OCI-LY7 (cell line): ENCODE measurements around the gene GNB5. TPM values are rescaled to one million over a fixed set of nuclear protein-coding genes. Genes with fewer than 3 reads are reported as not detected.

ENCODE experiments used
- BruUV-seq: library from RNA; stranded (reverse); fragments of 400-500 nt; replicated peaks from 2 replicates; lab custom pipeline; 2021; lab: Mats Ljungman, UMichigan
- CTCF ChIA-PET: fragments of 300-600 bp; sonication (Branson Sonifier 250); formaldehyde crosslinking; loops from one replicate; lab custom pipeline; 2022; ENCODE audit warnings: antibody characterized with exemption; ENCODE audit not compliant: unreplicated experiment; lab: Charles Lee
- POLR2A ChIA-PET: fragments of 300-600 bp; sonication (Branson Sonifier 250); formaldehyde crosslinking; loops from one replicate; lab custom pipeline; 2022; ENCODE audit warnings: antibody characterized with exemption; lab: Charles Lee
- DNase-seq: peaks from one replicate; pipeline ENCODE4 v3.0.0-alpha.2; 2015; ENCODE audit warnings: low spot score
- H2AFZ ChIP-seq: fragments of 200-600 bp; sonication (generic), shearing (Covaris generic); 2 replicates; pipeline ENCODE4 v1.6.1; 2014; ENCODE audit warnings: mild to moderate bottlenecking, antibody characterized with exemption, low read length, moderate library complexity
- H3K27ac ChIP-seq: fragments of 200-600 bp; sonication (generic); 2 replicates; pipeline ENCODE4 v1.5.1; 2014; ENCODE audit warnings: mixed run types, low read depth, mild to moderate bottlenecking, moderate library complexity, low read length, inconsistent platforms; ENCODE audit not compliant: poor library complexity, severe bottlenecking
- H3K36me3 ChIP-seq: fragments of 200-600 bp; sonication (generic); 2 replicates; pipeline ENCODE4 v1.6.1; 2014; ENCODE audit warnings: mild to moderate bottlenecking, antibody characterized with exemption, low read length, moderate library complexity, mixed read lengths; ENCODE audit not compliant: insufficient read depth
- H3K4me1 ChIP-seq: fragments of 200-600 bp; sonication (generic); 2 replicates; pipeline ENCODE4 v1.5.1; 2014; ENCODE audit warnings: mild to moderate bottlenecking, low read length; ENCODE audit not compliant: insufficient read depth, poor library complexity, severe bottlenecking
- H3K4me2 ChIP-seq: fragments of 200-600 bp; sonication (generic); 2 replicates; pipeline ENCODE4 v1.6.1; 2014; ENCODE audit warnings: mild to moderate bottlenecking, low read length
- H3K4me3 ChIP-seq: fragments of 200-600 bp; sonication (generic); 2 replicates; pipeline ENCODE4 v1.5.1; 2014; ENCODE audit warnings: mild to moderate bottlenecking, low read depth, low read length; ENCODE audit not compliant: poor library complexity, severe bottlenecking
- H3K79me2 ChIP-seq: fragments of 200-600 bp; sonication (generic); 2 replicates; pipeline ENCODE4 v1.6.1; 2016; ENCODE audit warnings: low read depth, mild to moderate bottlenecking, low read length, moderate library complexity, mixed read lengths; ENCODE audit not compliant: insufficient read depth
- H3K9me2 ChIP-seq: fragments of 200-600 bp; sonication (generic); 2 replicates; pipeline ENCODE4 v1.6.1; 2016; ENCODE audit warnings: mild to moderate bottlenecking, low read length, mixed read lengths; ENCODE audit not compliant: insufficient read depth
- H3K9me3 ChIP-seq: fragments of 200-600 bp; sonication (generic); 2 replicates; pipeline ENCODE4 v1.6.1; 2014; ENCODE audit warnings: mild to moderate bottlenecking, mixed run types, low read length, mixed read lengths
- H4K20me1 ChIP-seq: fragments of 200-600 bp; sonication (generic); 2 replicates; pipeline ENCODE4 v1.6.1; 2014; ENCODE audit warnings: mild to moderate bottlenecking, antibody characterized with exemption, low read length, moderate library complexity, mixed read lengths; ENCODE audit not compliant: insufficient read depth
- CTCF ChIP-seq: fragments of 200-600 bp; sonication (generic); conservative IDR thresholded peaks from 2 replicates; pipeline ENCODE4 v1.5.1; 2014; ENCODE audit warnings: mild to moderate bottlenecking, antibody characterized with exemption, low read length, moderate library complexity, mixed read lengths
- EZH2phosphoT487 ChIP-seq: fragments of 200-600 bp; sonication (generic); IDR thresholded peaks from 2 replicates; pipeline ENCODE4 v1.6.1; 2018; ENCODE audit warnings: low read depth, borderline replicate concordance, mild to moderate bottlenecking, mixed run types, antibody characterized with exemption, low read length, moderate library complexity, mixed read lengths
- intact Hi-C: fragments of 100-400 bp; cut with micrococcal nuclease; formaldehyde crosslinking; loops from one replicate; pipeline ENCODE4 v1.10.0; 2022; ENCODE audit not compliant: unreplicated experiment
- total RNA-seq, 2 experiments: library from RNA; depleted of rRNA in 1 of 2; stranded (reverse); fragments of >200 nt in 1 of 2; shearing (Covaris generic) in 1 of 2; gene quantifications; 2 replicates each; pipeline ENCODE4 v1.2.3, GENCODE V29; 2014 to 2022

The GNB5 gene
- total RNA-seq, 2 experiments from 2014 or later, result 49.0 to 53.9 TPM

- intact Hi-C loops, result loop anchor here (1.0 to 5.0 kb wide), 2 partner anchors 63 to 158 kb away; no protein-coding TSS in a partner anchor
- Histone ChIP-seq H3K9me3 (no peaks in the 10 kb centered on the region), H3K9me2 (no peaks in the 10 kb centered on the region), H3K4me3 (no peak overlapping the region), H3K36me3 (peaks cover 71% of the 10 kb centered on the region), H3K79me2 (no peaks in the 10 kb centered on the region), H2AFZ (no peak overlapping the region), H3K4me2 (no peak overlapping the region), H4K20me1 (no peaks in the 10 kb centered on the region), H3K27ac (no peak overlapping the region), H3K4me1 (no peaks in the 10 kb centered on the region)
- peak; percentile 70 for DNase-seq
- ChIA-PET POLR2A (no interaction called here), CTCF (interaction anchor here (0.9 kb wide), 1 partner anchor 15 kb away, joined by 3 read pairs; no protein-coding TSS in a partner anchor)
- TF ChIP-seq EZH2phosphoT487, result no peak
- TF ChIP-seq CTCF, result peak; percentile 96
- no TSS peak for BruUV-seq
Observed at GRCh38 chr15:52139599-52140462, 51.4 kb downstream of the GNB5 start.

GRCh38 chr15:52137432-52138357 lies 53.5 kb downstream of the GNB5 start:
- BruUV-seq, result no TSS peak
- intact Hi-C loops, result no loop called here
- CTCF ChIA-PET, result no interaction called here

More at GRCh38 chr15:52137432-52138357, 53.5 kb downstream of the GNB5 start:
- Histone ChIP-seq H4K20me1 (no peaks in the 10 kb centered on the region), H3K4me1 (no peaks in the 10 kb centered on the region), H3K9me3 (no peaks in the 10 kb centered on the region), H3K4me2 (no peak overlapping the region), H3K9me2 (no peaks in the 10 kb centered on the region), H3K36me3 (peaks cover 73% of the 10 kb centered on the region), H3K4me3 (no peak overlapping the region), H2AFZ (no peak overlapping the region), H3K79me2 (no peaks in the 10 kb centered on the region), H3K27ac (no peak overlapping the region)
- TF ChIP-seq CTCF, result no peak
- no peak for TF ChIP-seq EZH2phosphoT487
- POLR2A ChIA-PET, result interaction anchor here (0.5 to 0.8 kb wide), 3 partner anchors 47 to 182 kb away, joined by 3 to 4 read pairs (median 3); no protein-coding TSS in a partner anchor
- no peak for DNase-seq
